Measurements from ENCODE around the gene TRAF3IP1. TPM values are rescaled to one million over a fixed set of nuclear protein-coding genes. Genes with fewer than 3 reads are reported as not detected.

Gene TRAF3IP1
- total and polyA plus RNA-seq, 2 of the 13 experiments (the other 11 are each of a cell fraction or from before 2014, with no cell fraction given), result 4.1 to 12.9 TPM

DNA sequence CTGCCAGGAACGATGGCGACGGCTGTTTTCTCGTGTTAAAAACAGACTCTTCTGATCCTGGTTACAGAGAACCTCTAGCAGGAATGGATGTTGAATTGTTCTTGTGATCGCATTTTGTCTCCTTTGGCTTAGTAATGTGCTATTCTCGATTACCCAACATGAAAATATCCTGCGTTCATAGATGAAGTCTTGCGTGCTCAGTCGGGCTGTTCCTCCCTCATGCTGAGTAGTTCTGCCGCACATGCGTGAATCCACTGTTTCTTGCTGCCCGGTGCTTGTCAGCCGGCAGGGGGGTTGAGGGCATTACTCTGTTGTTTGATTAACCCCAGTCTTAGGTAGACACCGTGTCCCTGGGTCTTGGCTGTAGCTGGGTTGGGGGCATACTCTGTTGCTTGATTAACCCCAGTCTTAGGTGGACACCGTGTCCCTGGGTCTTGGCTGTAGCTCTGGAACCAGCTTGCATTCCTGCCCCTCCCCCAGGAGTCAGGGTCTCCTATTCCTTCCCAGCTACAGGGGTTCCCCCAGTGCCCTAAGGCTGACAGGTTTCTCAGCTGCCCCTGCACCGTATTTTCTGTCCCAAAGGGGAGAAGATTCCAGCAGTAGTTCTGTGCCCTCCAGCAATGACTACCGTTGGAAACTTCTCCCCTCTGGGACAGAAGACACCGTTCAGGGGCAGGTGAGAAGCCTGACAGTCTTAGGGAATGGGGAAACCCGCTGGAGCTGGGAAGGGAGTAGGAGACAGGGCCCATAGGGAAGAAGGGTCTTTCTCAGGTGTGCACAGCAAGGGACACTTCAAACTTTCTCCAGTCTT lies 84.3 kb downstream of the TRAF3IP1 start (continued):
- TF ChIP-seq SMAD9 (CRISPR knock-in tag; IDR thresholded peaks at IDR 0.05) (0 out of 2 replicates have a peak, but pooled peaks have one; percentile 34), NCOR1 (IDR thresholded peaks at IDR 0.05; ENCODE audit: borderline replicate concordance, low read length) (no peak), ZBTB1 (CRISPR knock-in tag; IDR thresholded peaks at IDR 0.05; ENCODE audit: borderline replicate concordance) (no peak), ZFP1 (CRISPR knock-in tag; IDR thresholded peaks at IDR 0.05) (no peak; the same call in 1 of the 2 replicates), ZSCAN9 (CRISPR knock-in tag; IDR thresholded peaks at IDR 0.05; ENCODE audit: borderline replicate concordance) (no peak), FOXC1 (CRISPR knock-in tag; IDR thresholded peaks at IDR 0.05; ENCODE audit: borderline replicate concordance) (peak; percentile 61; the same call in 1 of the 2 replicates), ZBTB8A (CRISPR knock-in tag; IDR thresholded peaks at IDR 0.05; ENCODE audit: borderline replicate concordance, low read depth) (no peak), NRL (CRISPR knock-in tag; IDR thresholded peaks at IDR 0.05; ENCODE audit: borderline replicate concordance) (peak; percentile 48; the same call in 1 of the 2 replicates), YEATS4 (CRISPR knock-in tag; IDR thresholded peaks at IDR 0.05; ENCODE audit: borderline replicate concordance) (no peak), ZNF772 (CRISPR knock-in tag; IDR thresholded peaks at IDR 0.05) (0 out of 2 replicates have a peak, but pooled peaks have one; percentile 28), SMYD3 (CRISPR knock-in tag; IDR thresholded peaks at IDR 0.05) (0 out of 2 replicates have a peak, but pooled peaks have one; percentile 82), KAT2B (IDR thresholded peaks at IDR 0.05; ENCODE audit: borderline replicate concordance, low read depth, low read length) (no peak), ZNF543 (CRISPR knock-in tag; IDR thresholded peaks at IDR 0.05) (no peak)
- TF ChIP-seq, protein P1, sequence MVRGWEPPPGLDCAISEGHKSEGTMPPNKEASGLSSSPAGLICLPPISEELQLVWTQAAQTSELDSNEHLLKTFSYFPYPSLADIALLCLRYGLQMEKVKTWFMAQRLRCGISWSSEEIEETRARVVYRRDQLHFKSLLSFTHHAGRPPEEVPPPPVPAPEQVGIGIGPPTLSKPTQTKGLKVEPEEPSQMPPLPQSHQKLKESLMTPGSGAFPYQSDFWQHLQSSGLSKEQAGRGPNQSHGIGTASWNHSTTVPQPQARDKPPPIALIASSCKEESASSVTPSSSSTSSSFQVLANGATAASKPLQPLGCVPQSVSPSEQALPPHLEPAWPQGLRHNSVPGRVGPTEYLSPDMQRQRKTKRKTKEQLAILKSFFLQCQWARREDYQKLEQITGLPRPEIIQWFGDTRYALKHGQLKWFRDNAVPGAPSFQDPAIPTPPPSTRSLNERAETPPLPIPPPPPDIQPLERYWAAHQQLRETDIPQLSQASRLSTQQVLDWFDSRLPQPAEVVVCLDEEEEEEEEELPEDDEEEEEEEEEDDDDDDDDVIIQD (CRISPR knock-in tag; IDR thresholded peaks at IDR 0.05; ENCODE audit: low read depth), result 0 out of 2 replicates have a peak, but pooled peaks have one; percentile 12
- TF ChIP-seq, protein P2, sequence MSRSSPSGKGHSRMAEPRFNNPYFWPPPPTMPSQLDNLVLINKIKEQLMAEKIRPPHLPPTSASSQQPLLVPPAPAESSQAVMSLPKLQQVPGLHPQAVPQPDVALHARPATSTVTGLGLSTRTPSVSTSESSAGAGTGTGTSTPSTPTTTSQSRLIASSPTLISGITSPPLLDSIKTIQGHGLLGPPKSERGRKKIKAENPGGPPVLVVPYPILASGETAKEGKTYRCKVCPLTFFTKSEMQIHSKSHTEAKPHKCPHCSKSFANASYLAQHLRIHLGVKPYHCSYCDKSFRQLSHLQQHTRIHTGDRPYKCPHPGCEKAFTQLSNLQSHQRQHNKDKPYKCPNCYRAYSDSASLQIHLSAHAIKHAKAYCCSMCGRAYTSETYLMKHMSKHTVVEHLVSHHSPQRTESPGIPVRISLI (CRISPR knock-in tag; IDR thresholded peaks at IDR 0.05; ENCODE audit: borderline replicate concordance), result no peak
- TF ChIP-seq, protein P3, sequence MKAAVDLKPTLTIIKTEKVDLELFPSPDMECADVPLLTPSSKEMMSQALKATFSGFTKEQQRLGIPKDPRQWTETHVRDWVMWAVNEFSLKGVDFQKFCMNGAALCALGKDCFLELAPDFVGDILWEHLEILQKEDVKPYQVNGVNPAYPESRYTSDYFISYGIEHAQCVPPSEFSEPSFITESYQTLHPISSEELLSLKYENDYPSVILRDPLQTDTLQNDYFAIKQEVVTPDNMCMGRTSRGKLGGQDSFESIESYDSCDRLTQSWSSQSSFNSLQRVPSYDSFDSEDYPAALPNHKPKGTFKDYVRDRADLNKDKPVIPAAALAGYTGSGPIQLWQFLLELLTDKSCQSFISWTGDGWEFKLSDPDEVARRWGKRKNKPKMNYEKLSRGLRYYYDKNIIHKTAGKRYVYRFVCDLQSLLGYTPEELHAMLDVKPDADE (CRISPR knock-in tag; IDR thresholded peaks at IDR 0.05), result no peak
- TF ChIP-seq, protein P4, sequence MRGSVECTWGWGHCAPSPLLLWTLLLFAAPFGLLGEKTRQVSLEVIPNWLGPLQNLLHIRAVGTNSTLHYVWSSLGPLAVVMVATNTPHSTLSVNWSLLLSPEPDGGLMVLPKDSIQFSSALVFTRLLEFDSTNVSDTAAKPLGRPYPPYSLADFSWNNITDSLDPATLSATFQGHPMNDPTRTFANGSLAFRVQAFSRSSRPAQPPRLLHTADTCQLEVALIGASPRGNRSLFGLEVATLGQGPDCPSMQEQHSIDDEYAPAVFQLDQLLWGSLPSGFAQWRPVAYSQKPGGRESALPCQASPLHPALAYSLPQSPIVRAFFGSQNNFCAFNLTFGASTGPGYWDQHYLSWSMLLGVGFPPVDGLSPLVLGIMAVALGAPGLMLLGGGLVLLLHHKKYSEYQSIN (CRISPR knock-in tag; IDR thresholded peaks at IDR 0.05; ENCODE audit: borderline replicate concordance), result no peak
- TF ChIP-seq, protein P5, sequence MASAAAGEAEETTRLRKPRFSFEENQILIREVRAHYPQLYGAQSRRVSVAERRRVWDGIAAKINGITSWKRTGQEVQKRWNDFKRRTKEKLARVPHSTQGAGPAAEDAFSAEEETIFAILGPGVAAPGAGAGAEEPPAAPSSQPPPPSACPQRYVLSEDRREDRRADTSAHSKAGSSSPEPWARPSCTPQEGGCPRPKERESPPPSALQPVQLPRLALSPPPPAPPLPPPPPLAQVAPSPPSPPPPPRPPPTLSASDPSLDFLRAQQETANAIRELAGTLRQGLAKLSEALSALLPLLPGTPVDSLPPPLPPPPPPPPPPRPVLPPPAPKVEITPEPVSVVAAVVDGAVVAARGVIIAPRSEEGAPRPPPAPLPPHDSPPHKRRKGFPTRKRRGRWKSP (CRISPR knock-in tag; IDR thresholded peaks at IDR 0.05), result 0 out of 2 replicates have a peak, but pooled peaks have one; percentile 21
- TF ChIP-seq, protein P6, sequence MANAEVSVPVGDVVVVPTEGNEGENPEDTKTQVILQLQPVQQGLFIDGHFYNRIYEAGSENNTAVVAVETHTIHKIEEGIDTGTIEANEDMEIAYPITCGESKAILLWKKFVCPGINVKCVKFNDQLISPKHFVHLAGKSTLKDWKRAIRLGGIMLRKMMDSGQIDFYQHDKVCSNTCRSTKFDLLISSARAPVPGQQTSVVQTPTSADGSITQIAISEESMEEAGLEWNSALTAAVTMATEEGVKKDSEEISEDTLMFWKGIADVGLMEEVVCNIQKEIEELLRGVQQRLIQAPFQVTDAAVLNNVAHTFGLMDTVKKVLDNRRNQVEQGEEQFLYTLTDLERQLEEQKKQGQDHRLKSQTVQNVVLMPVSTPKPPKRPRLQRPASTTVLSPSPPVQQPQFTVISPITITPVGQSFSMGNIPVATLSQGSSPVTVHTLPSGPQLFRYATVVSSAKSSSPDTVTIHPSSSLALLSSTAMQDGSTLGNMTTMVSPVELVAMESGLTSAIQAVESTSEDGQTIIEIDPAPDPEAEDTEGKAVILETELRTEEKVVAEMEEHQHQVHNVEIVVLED (CRISPR knock-in tag; IDR thresholded peaks at IDR 0.05; ENCODE audit: borderline replicate concordance), result peak; percentile 45; the same call in 1 of the 2 replicates
- TF ChIP-seq, protein P7, sequence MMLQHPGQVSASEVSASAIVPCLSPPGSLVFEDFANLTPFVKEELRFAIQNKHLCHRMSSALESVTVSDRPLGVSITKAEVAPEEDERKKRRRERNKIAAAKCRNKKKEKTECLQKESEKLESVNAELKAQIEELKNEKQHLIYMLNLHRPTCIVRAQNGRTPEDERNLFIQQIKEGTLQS (CRISPR knock-in tag; IDR thresholded peaks at IDR 0.05), result no peak
